Stimulated activated CD8-positive, alpha-beta memory T cell treated with anti-CD3 and anti-CD28 coated beads, Interleukin-15, amount 100 ng/mL, for 4 hours (primary cell): ENCODE results near the gene CNEP1R1.

Experiments used
- DNase-seq, 2 donors: peaks; one replicate each; pipeline ENCODE4 v3.0.0-alpha.2; 2020; ENCODE audit warnings: low read depth in 2 of 2

Gene CNEP1R1

GRCh38 chr16:50065241-50065623 lies 40.2 kb downstream of the CNEP1R1 start:
- DNase-seq = no peak

DNA sequence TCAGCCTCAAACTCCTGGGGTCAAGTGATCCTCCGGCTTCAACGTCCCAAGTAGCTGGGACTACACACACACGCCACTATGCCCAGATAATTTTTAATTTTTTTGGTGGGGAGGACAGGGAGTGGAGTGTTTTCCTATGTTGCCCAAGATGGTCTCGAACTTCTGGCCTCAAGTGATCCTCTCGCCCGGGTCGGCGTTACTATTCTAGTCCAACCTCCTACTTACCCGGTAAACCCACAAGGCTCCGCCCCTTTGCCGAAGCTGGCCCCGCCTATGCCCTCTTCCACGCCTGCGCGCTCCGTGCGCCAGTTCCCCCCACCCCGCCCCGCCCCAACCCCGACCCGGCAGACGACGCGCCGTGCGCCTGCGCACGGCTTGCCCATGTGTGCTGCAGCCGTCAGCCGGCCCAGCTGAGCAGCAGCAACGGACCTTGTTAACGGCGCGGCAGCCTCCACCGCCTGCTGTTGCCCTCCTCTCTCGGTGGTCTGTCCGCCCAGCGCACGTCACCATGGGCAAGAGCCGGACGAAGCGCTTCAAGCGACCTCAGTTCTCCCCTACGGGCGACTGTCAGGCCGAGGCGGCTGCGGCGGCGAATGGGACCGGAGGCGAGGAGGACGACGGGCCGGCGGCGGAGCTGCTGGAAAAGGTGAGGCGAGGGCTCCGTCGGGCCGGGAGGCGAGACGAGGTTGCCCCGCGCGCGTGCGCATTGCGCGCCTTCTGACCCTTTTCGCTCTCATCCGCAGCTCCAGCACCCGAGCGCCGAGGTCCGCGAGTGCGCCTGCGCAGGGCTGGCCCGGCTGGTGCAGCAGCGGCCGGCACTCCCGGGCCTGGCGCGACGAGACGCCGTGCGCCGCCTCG lies 40.8 kb downstream of the CNEP1R1 start, which contains the start of gene HEATR3:
Gene HEATR3, plus strand, starts transcription at position 347 of the 858 bp plus-strand sequence. Its CDS starts 162 bp downstream, at position 509.
- peak; percentile 87 to 91 for DNase-seq

DNA sequence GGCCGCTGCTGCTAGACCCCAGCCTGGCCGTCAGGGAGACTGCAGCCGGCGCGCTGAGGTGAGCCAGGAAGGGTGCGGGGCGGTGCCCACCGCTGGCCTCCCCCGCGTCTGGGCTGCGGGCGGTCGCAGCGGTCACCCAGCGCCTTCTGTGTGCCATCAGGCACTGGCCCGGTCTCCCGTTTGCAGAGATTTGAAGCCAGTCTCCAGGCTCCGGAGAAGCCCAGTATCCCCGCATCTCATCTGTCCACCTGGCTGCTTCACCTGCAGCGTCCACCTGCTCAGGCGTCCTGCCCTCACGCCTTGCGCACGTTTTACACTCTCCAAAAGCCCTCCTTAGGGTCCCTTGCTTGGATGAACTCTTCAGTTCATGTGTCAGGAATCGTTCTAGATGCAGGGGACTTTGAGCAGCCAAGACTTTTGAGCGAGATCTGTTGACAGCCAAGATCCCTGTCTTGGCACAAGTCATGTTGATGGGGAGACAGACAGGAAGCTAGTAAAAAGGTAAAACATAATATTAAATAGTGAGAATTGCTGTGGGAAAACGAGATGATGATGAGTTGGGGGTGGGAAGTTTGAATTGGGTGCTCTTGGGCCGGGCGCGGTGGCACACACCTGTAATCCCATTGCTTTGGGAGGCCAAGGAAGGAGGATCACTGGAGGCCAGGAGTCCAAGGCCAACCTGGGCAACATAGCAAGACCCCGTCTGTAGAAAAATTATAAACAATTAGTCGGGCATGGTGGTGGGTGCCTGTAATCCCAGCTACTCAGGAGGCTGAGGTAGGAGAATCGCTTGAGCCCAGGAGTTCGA lies 41.7 kb downstream of the CNEP1R1 start:
- no peak for DNase-seq

GRCh38 chr16:50067290-50067853 lies 42.3 kb downstream of the CNEP1R1 start:
- no peak for DNase-seq

- DNase-seq = no peak
Observed at GRCh38 chr16:50068550-50068949, 43.5 kb downstream of the CNEP1R1 start.

- no peak for DNase-seq
Observed at GRCh38 chr16:50069060-50069459, 44.0 kb downstream of the CNEP1R1 start.

DNA sequence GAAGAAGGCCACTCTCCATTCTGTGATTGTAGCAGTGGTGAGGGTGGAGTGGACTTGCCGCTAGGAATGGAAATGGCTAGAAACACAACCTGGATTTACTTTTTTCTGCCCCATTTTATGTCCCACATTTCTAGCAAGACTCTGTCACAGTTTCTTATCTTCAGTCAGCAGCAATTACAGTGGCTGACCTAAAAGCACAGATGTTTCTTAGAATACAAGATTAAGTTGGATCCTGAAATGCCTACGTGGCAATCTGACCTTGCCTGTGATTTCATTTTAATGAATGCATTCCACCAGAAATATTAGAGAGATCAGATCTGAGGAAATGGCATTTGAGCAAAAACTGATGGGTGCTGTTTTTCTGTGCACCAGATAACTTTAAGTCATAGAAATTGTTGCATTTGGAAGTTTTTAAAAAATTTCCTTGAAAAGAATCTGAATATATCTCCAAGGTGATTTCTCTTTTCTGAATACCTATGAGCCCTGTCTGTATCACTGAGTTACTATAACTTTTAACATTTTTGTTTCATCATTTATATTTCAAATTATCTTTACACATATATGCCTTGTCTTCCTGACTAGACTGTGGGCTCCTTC lies 46.1 kb downstream of the CNEP1R1 start:
- no peak for DNase-seq

DNA sequence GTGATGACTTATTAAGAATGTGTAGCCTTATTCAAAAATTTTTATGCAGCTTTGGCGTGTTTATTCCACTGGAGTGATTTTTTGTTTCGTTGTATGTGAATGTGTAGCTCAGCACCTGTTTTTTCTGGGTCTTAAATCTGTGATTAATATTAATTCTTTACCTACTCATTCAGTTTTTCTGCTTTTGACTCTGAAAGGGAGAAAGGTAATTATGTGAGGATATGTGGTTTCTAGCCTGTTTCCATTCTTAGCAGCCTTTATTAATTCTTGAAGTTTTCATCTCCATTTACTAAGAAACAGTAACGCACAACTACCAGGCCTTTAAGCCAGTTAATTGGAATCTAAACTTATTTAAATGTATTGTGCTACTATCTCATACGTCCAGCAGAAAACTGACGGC lies 47.7 kb downstream of the CNEP1R1 start:
- no peak for DNase-seq

DNA sequence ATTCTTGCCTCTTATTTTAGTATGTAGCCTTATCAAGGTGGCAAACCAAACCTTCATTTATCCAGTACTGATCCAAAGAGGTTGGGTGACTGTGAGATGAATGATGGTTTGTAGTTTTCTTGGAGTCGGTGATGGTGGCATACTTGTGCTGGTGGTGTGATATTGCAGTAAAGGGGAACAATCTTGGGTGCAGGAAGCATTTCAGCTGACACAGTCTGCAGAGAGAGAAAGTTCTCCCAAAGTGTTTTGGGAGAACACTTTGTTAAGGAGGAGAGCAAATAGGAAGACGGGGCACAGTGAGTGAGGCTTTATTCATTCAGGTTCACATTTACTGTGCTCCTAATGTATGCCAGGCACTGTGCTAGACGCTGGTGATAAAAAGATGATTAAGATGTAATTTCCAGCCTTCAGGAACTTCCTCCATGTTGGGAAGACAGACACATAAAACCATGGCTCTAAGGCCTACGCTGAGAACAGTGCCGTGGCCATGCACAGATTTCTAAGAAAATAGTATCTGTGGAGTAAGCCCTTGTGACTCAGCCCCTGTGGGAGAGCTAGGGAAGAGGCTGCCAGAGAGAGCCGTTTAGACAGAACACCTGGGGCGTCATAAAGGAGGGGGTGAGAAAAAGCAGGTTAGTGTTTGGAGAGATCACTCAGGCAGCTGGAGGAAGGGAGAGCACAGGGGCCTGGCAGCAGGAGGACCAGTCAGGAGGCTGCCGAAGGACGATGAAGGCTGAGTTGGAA lies 54.5 kb downstream of the CNEP1R1 start:
- DNase-seq = no peak

DNA sequence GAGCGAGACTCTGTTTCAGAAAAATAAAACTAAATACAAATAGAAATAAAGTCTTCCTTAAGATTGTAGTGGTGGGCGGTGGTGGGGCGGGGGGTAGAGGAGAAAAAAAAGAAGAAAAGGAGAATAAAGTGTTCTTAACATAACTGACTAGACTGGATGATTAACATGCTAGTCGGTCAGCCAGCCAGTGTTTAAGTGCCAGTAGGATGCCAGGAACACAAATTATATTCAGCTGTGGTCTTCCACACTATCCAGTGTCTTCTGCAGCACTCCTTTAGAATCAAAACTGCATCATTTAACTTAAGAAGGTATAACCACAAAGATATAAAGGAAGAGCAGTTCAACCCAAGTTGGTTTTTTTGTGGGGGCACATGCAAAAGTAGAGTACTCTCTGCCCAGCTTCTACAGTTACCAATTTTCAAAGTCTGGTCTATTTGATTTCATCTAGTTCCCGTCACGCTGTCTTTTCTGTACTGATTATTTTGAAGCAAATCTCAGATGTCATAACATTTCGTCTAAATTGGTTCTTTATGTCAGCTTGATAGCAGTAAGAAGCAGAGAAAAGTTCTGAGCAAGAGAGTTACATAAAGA lies 56.5 kb downstream of the CNEP1R1 start:
- DNase-seq = no peak

DNA sequence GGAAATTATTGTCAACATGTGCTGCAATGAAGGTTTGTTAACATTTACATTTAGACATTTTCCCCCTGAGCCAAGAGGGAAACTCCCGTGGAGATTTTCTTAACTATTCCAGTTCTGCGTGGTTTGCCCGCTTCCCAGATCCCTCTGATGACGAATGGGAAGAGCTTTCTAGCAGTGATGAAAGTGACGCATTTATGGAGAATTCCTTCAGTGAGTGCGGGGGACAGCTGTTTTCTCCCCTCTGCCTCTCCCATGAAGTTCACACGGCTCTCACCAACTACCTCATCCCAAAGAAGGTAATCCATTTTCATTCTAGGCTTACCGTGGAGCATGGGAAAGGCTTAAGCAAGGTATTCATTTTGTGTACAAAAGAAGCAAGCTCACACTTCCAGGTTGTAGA lies 59.0 kb downstream of the CNEP1R1 start:
- no peak for DNase-seq

GRCh38 chr16:50086176-50086575 lies 61.2 kb downstream of the CNEP1R1 start:
- no peak for DNase-seq
